ENCODE measurements around the gene TMPRSS3. TPM values are rescaled to one million over a fixed set of nuclear protein-coding genes. Genes with fewer than 3 reads are reported as not detected.

TMPRSS3 gene
- total RNA-seq, 2 experiments from 2014 or later, result 9.9 to 10.1 TPM

DNA sequence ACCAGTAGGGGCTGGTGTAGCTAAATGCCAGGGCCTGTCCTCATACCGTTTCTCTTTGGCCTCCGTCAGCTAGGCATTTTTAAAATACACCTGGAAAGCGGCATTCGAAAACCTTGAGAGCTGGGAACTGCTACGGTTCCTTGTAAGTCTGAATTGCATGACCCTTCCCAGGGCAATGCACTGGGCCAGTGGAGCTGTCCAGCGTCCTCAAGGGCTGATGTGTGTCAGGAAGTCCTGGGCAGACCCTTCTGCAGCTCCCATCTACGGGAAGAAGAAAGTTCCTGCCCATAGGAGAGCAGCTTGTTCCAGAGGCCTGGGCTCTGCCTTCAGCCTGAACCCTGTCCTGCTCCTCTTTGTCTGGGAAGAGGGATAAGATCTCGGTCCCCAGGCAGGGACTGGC lies 41.9 kb upstream of the TMPRSS3 start:
- Mint-ChIP-seq H3K9me3 (ENCODE audit: insufficient read depth) (no peaks in the 10 kb centered on the region), H3K4me1 (ENCODE audit: low read depth) (peaks cover 64% of the 10 kb centered on the region), H3K27me3 (ENCODE audit: low read depth) (no peaks in the 10 kb centered on the region), H3K4me3 (no peak overlapping the region), H3K36me3 (ENCODE audit: low read depth) (peaks cover 97% of the 10 kb centered on the region), H3K27ac (no peak overlapping the region)
- ChIA-PET CTCF (interaction anchor here (0.6 to 1.0 kb wide), 3 partner anchors 11 to 179 kb away, joined by 3 read pairs; no protein-coding TSS in a partner anchor), POLR2A (interaction anchor here (1.6 kb wide), 1 partner anchor 33 kb away, joined by 6 read pairs; the partner anchor contains the start of gene UBASH3A)
- ATAC-seq (no peak), DNase-seq (no peak)

DNA sequence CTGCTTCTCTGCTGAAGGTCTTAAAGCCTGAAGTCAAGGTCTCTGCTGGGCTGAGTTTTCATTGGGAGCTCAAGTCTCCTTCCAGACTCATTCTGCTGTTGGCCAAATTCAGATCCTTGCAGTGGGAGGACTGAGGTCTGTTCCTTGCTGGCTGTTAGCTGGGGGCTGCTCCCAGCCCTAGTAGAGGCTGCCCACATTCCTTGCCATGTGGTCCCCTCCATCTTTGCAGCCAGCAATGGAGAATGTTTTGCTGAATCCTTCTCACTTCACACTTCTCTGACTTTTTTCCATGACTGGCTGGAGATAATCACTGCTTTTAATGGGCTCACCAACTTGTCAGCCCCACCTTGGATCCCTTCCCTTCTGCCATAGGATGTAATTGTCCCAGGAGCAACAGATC lies 41.1 kb upstream of the TMPRSS3 start:
- DNase-seq (no peak), ATAC-seq (no peak)
- Mint-ChIP-seq H3K27me3 (ENCODE audit: low read depth) (no peaks in the 10 kb centered on the region), H3K4me1 (ENCODE audit: low read depth) (peaks cover 71% of the 10 kb centered on the region), H3K36me3 (ENCODE audit: low read depth) (peaks cover 97% of the 10 kb centered on the region), H3K27ac (peak overlapping the region; percentile 3), H3K4me3 (no peak overlapping the region), H3K9me3 (ENCODE audit: insufficient read depth) (peaks cover 6% of the 10 kb centered on the region)
- ChIA-PET POLR2A (interaction anchor here (1.2 to 1.4 kb wide), 2 partner anchors 14 to 33 kb away, joined by 3 to 6 read pairs; partner anchors contain the start of gene UBASH3A), CTCF (interaction anchor here (1.0 kb wide), 2 partner anchors 10 to 33 kb away, joined by 3 read pairs; partner anchors contain the start of gene UBASH3A)

DNA sequence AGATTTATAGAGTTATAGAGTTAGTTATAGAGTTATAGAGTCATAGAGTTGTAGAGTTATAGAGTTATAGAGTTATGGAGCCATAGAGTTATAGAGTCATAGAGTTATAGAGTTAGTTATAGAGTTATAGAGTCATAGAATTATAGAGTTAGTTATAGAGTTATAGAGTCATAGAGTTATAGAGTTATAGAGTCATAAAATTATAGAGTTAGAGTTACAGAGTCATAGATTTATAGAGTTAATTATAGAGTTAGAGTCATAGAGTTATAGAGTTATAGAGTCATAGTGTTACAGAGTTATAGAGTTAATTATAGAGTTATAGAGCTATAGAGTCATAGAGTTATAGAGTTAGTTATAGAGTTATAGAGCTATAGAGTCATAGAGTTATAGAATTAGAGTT lies 40.0 kb upstream of the TMPRSS3 start:
- Mint-ChIP-seq H3K4me1 (ENCODE audit: low read depth) (peaks cover 71% of the 10 kb centered on the region), H3K27me3 (ENCODE audit: low read depth) (no peaks in the 10 kb centered on the region), H3K9me3 (ENCODE audit: insufficient read depth) (peaks cover 6% of the 10 kb centered on the region), H3K27ac (no peak overlapping the region), H3K4me3 (no peak overlapping the region), H3K36me3 (ENCODE audit: low read depth) (peaks cover 99% of the 10 kb centered on the region)
- POLR2A ChIA-PET, result interaction anchor here (1.0 to 1.4 kb wide), 3 partner anchors 13 to 32 kb away, joined by 3 to 6 read pairs (median 3); partner anchors contain the start of gene UBASH3A
- CTCF ChIA-PET, result no interaction called here
- ATAC-seq (no peak), DNase-seq (no peak)

- ATAC-seq (no peak), DNase-seq (no peak)
- H3K36me3 Mint-ChIP-seq (ENCODE audit: low read depth), result peaks cover 99% of the 10 kb centered on the region
- peaks cover 69% of the 10 kb centered on the region for H3K4me1 Mint-ChIP-seq (ENCODE audit: low read depth)
- peaks cover 6% of the 10 kb centered on the region for H3K9me3 Mint-ChIP-seq (ENCODE audit: insufficient read depth)
- no peaks in the 10 kb centered on the region for H3K27me3 Mint-ChIP-seq (ENCODE audit: low read depth)
- POLR2A ChIA-PET, result interaction anchor here (1.0 kb wide), 2 partner anchors 12 to 19 kb away, joined by 3 to 4 read pairs; no protein-coding TSS in a partner anchor
- H3K4me3 Mint-ChIP-seq, result no peak overlapping the region
- H3K27ac Mint-ChIP-seq, result peak overlapping the region; percentile 71
- CTCF ChIA-PET, result interaction anchor here (1.0 kb wide), 1 partner anchor 14 kb away, joined by 3 read pairs; no protein-coding TSS in a partner anchor
Measured at GRCh38 chr21:42435401-42435800, 39.5 kb upstream of the TMPRSS3 start.

DNA sequence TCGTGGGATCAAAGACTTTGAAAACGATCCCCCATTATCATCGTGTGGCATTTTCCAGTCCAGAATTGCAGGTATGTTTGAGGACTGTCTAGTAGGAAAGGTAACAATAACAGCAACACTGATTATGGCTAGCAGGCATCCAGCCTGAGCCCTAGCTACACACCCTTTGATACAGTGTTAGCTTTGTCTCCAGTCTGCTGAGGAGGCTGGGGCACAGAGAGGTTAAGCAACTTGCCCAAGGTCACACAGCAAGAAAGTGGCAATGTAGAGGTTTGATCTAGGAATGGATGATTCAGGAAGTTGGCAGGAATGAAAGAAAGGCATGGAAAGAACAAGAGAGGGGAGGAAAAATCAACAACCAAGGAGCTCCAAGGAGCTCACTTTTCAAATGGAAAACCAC lies 39.0 kb upstream of the TMPRSS3 start:
- POLR2A ChIA-PET, result interaction anchor here (1.0 kb wide), 1 partner anchor 12 kb away, joined by 4 read pairs; no protein-coding TSS in a partner anchor
- H3K27me3 Mint-ChIP-seq (ENCODE audit: low read depth), result no peaks in the 10 kb centered on the region
- ATAC-seq (no peak), DNase-seq (no peak)
- H3K27ac Mint-ChIP-seq, result peak overlapping the region; percentile 71
- H3K4me3 Mint-ChIP-seq, result no peak overlapping the region
- H3K36me3 Mint-ChIP-seq (ENCODE audit: low read depth), result peaks cover 99% of the 10 kb centered on the region
- H3K9me3 Mint-ChIP-seq (ENCODE audit: insufficient read depth), result peaks cover 6% of the 10 kb centered on the region
- H3K4me1 Mint-ChIP-seq (ENCODE audit: low read depth), result peaks cover 63% of the 10 kb centered on the region
- CTCF ChIA-PET, result interaction anchor here (1.0 to 1.5 kb wide), 2 partner anchors 10 to 13 kb away, joined by 3 read pairs; no protein-coding TSS in a partner anchor

GRCh38 chr21:42433946-42434551 lies 38.2 kb upstream of the TMPRSS3 start:
- Mint-ChIP-seq H3K27me3 (ENCODE audit: low read depth) (no peaks in the 10 kb centered on the region), H3K9me3 (ENCODE audit: insufficient read depth) (peaks cover 6% of the 10 kb centered on the region), H3K4me3 (no peak overlapping the region), H3K27ac (no peak overlapping the region), H3K36me3 (ENCODE audit: low read depth) (peaks cover 99% of the 10 kb centered on the region), H3K4me1 (ENCODE audit: low read depth) (peaks cover 55% of the 10 kb centered on the region)
- DNase-seq, result no peak
- POLR2A ChIA-PET, result no interaction called here
- no peak for ATAC-seq
- CTCF ChIA-PET, result interaction anchor here (1.5 kb wide), 1 partner anchor 9 kb away, joined by 3 read pairs; no protein-coding TSS in a partner anchor

DNA sequence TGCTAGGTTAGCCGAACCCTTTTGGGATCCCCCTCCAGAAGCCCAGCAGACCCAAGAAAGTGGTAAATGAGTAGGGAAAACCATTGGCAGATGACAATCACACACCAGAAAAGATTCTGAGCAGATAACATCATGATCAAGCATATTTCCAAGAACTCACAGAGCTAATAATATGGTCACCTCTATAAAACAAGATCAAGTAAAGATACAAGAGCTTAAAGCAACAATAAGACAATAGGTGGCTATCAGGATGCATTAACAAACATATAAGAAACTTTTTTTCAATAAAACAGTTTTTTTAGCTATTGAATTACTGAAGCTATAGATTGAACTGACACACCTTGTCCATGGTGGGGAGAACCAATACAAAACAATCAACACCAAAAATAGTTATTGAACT lies 36.8 kb upstream of the TMPRSS3 start:
- Mint-ChIP-seq H3K4me3 (no peak overlapping the region), H3K27ac (no peak overlapping the region), H3K36me3 (ENCODE audit: low read depth) (peaks cover 96% of the 10 kb centered on the region), H3K27me3 (ENCODE audit: low read depth) (no peaks in the 10 kb centered on the region), H3K9me3 (ENCODE audit: insufficient read depth) (peaks cover 6% of the 10 kb centered on the region), H3K4me1 (ENCODE audit: low read depth) (peaks cover 46% of the 10 kb centered on the region)
- CTCF ChIA-PET, result interaction anchor here (0.6 to 1.4 kb wide), 3 partner anchors 34 to 93 kb away, joined by 3 read pairs; no protein-coding TSS in a partner anchor
- POLR2A ChIA-PET, result interaction anchor here (0.6 kb wide), 1 partner anchor 39 kb away, joined by 3 read pairs; no protein-coding TSS in a partner anchor
- no peak for DNase-seq
- ATAC-seq, result no peak

DNA sequence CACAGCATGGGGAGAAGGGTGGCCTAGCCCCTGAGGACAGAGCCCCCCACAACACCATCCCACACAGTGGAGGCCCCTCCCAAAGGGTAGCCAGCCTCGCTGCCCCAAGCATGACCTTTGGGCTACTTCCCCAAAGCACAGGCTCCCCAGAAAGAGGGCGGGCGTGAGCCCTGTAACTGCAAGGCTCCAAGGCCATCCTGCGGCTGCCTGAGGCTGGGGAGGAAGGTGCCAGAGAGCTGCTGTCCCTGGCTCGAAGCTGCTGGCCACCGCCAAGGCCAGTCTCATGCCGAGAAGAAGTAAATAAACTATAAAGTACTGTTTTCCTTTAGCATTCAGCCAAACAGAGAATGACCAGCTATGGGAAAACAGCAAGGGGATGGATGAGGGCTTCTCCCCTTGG lies 35.3 kb upstream of the TMPRSS3 start:
- DNase-seq (no peak), ATAC-seq (no peak)
- peaks cover 96% of the 10 kb centered on the region for H3K36me3 Mint-ChIP-seq (ENCODE audit: low read depth)
- no peaks in the 10 kb centered on the region for H3K27me3 Mint-ChIP-seq (ENCODE audit: low read depth)
- H3K4me3 Mint-ChIP-seq, result no peak overlapping the region
- H3K9me3 Mint-ChIP-seq (ENCODE audit: insufficient read depth), result peaks cover 6% of the 10 kb centered on the region
- ChIA-PET POLR2A (no interaction called here), CTCF (no interaction called here)
- peaks cover 53% of the 10 kb centered on the region for H3K4me1 Mint-ChIP-seq (ENCODE audit: low read depth)
- no peak overlapping the region for H3K27ac Mint-ChIP-seq

GRCh38 chr21:42430521-42430920 lies 34.7 kb upstream of the TMPRSS3 start:
- no peak for DNase-seq

GRCh38 chr21:42429856-42430255 lies 34.0 kb upstream of the TMPRSS3 start:
- Mint-ChIP-seq H3K27me3 (ENCODE audit: low read depth) (no peaks in the 10 kb centered on the region), H3K36me3 (ENCODE audit: low read depth) (peaks cover 93% of the 10 kb centered on the region), H3K27ac (no peak overlapping the region), H3K4me1 (ENCODE audit: low read depth) (peaks cover 55% of the 10 kb centered on the region), H3K9me3 (ENCODE audit: insufficient read depth) (peaks cover 6% of the 10 kb centered on the region), H3K4me3 (no peak overlapping the region)
- CTCF ChIA-PET, result interaction anchor here (1.2 to 1.5 kb wide), 2 partner anchors 25 to 120 kb away, joined by 3 to 4 read pairs; no protein-coding TSS in a partner anchor
- POLR2A ChIA-PET, result interaction anchor here (0.8 kb wide), 1 partner anchor 27 kb away, joined by 3 read pairs; no protein-coding TSS in a partner anchor
- ATAC-seq (no peak), DNase-seq (no peak)

More at GRCh38 chr21:42430521-42430920, 34.7 kb upstream of the TMPRSS3 start:
- Mint-ChIP-seq H3K27ac (no peak overlapping the region), H3K36me3 (ENCODE audit: low read depth) (peaks cover 95% of the 10 kb centered on the region), H3K4me1 (ENCODE audit: low read depth) (peaks cover 54% of the 10 kb centered on the region), H3K27me3 (ENCODE audit: low read depth) (no peaks in the 10 kb centered on the region), H3K4me3 (no peak overlapping the region), H3K9me3 (ENCODE audit: insufficient read depth) (peaks cover 6% of the 10 kb centered on the region)
- POLR2A ChIA-PET, result interaction anchor here (0.8 kb wide), 1 partner anchor 27 kb away, joined by 3 read pairs; no protein-coding TSS in a partner anchor
- CTCF ChIA-PET, result interaction anchor here (1.5 kb wide), 1 partner anchor 121 kb away, joined by 4 read pairs; no protein-coding TSS in a partner anchor
- ATAC-seq, result no peak

DNA sequence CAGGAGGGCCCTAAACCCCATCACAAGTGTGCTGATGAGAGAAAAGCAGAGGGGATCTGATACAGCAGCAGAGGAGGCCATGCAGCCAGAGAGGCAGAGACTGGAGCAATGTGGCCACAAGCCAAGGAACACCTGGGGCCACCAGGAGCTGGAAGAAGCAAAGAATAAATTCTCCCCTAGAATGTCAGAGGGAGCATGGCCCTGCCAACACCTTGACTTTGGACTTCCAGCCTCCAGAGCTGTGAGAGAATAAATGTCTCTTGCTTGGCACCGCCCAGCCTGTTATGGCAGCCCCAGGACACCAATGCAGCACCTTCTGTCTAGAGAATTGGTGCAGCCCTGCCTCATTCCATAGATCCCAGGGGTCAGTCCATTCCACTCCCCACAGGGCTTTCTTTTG lies 33.2 kb upstream of the TMPRSS3 start:
- Mint-ChIP-seq H3K4me3 (no peak overlapping the region), H3K36me3 (ENCODE audit: low read depth) (peaks cover 91% of the 10 kb centered on the region), H3K27ac (peak overlapping the region; percentile 40), H3K27me3 (ENCODE audit: low read depth) (no peaks in the 10 kb centered on the region), H3K4me1 (ENCODE audit: low read depth) (peaks cover 55% of the 10 kb centered on the region), H3K9me3 (ENCODE audit: insufficient read depth) (peaks cover 6% of the 10 kb centered on the region)
- CTCF ChIA-PET, result interaction anchor here (1.2 to 1.5 kb wide), 2 partner anchors 24 to 119 kb away, joined by 3 to 4 read pairs; no protein-coding TSS in a partner anchor
- ATAC-seq, result no peak
- DNase-seq, result no peak
- POLR2A ChIA-PET, result no interaction called here

Data from activated CD8-positive, alpha-beta T cell treated with anti-CD3 and anti-CD28 coated beads, Interleukin-2, amount 10 ng/mL, durations not matched to agents 7 days and 5 days (primary cell).